HepG2 (cell line): Measurements from ENCODE around the gene CTSZ. TPM values are rescaled to one million over a fixed set of nuclear protein-coding genes. Genes with fewer than 3 reads are reported as not detected.

Experiments used
- BCLAF1 ChIP-seq: fragments of 450-650 bp; IDR thresholded peaks from 2 replicates; pipeline ENCODE4 v1.6.1; 2017; ENCODE audit warnings: mild to moderate bottlenecking
- CBX1 ChIP-seq: IDR thresholded peaks from one replicate; pipeline ENCODE4 v1.6.1; 2016; ENCODE audit warnings: antibody characterized with exemption, low read depth
- CC2D1A ChIP-seq: sonication (generic); formaldehyde crosslinking; IDR thresholded peaks from 2 replicates; pipeline ENCODE4 v1.8.1; 2023; ENCODE audit warnings: mild to moderate bottlenecking, missing genetic modification reagents
- CSRNP2 ChIP-seq: sonication (generic); formaldehyde crosslinking; conservative IDR thresholded peaks from 2 replicates; pipeline ENCODE4 v1.8.0; 2022; ENCODE audit warnings: low read depth, missing genetic modification reagents
- DPF2 ChIP-seq: sonication (generic); formaldehyde crosslinking; IDR thresholded peaks from 2 replicates; pipeline ENCODE4 v1.4.0; 2020; ENCODE audit warnings: mild to moderate bottlenecking, low read depth, missing genetic modification reagents, borderline replicate concordance
- DR1 ChIP-seq: sonication (generic); formaldehyde crosslinking; IDR thresholded peaks from 2 replicates; pipeline ENCODE4 v1.8.0; 2021; ENCODE audit warnings: mild to moderate bottlenecking, missing genetic modification reagents, inconsistent platforms
- KDM5A ChIP-seq: fragments of 200-600 bp; sonication (generic); IDR thresholded peaks from 2 replicates; pipeline ENCODE4 v1.7.0; 2018; ENCODE audit warnings: antibody characterized with exemption, mild to moderate bottlenecking, low read length, borderline replicate concordance
- PHF20 ChIP-seq: sonication (generic); formaldehyde crosslinking; IDR thresholded peaks from 2 replicates; pipeline ENCODE4 v1.5.0; 2020; ENCODE audit warnings: mild to moderate bottlenecking, missing genetic modification reagents
- POGK ChIP-seq: sonication (generic); formaldehyde crosslinking; conservative IDR thresholded peaks from 2 replicates; pipeline ENCODE4 v1.8.0; 2022; ENCODE audit warnings: mild to moderate bottlenecking, moderate library complexity, missing genetic modification reagents
- POGZ ChIP-seq: sonication (generic); formaldehyde crosslinking; IDR thresholded peaks from 2 replicates; pipeline ENCODE4 v1.4.0; 2020; ENCODE audit warnings: mild to moderate bottlenecking, missing genetic modification reagents
- POLR2A ChIP-seq, 2 experiments: IDR thresholded peaks; 2 replicates each; pipeline ENCODE4 v1.6.1; 2011; ENCODE audit warnings: low read depth in 2 of 2, low read length in 2 of 2, mild to moderate bottlenecking in 1 of 2, moderate library complexity in 1 of 2; ENCODE audit not compliant: insufficient read depth in 1 of 2
- UBTF ChIP-seq: sonication (generic); formaldehyde crosslinking; IDR thresholded peaks from 2 replicates; pipeline ENCODE4 v1.4.0; 2020; ENCODE audit warnings: mild to moderate bottlenecking, missing genetic modification reagents
- ZFY ChIP-seq: sonication (generic); formaldehyde crosslinking; IDR thresholded peaks from 2 replicates; pipeline ENCODE4 v1.4.0; 2020; ENCODE audit warnings: missing genetic modification reagents
- ZNF274 ChIP-seq: sonication (generic); formaldehyde crosslinking; IDR thresholded peaks from 2 replicates; pipeline ENCODE4 v1.5.1; 2020; ENCODE audit warnings: mild to moderate bottlenecking, missing genetic modification reagents
- ZNF33A ChIP-seq: sonication (generic); formaldehyde crosslinking; IDR thresholded peaks from 2 replicates; pipeline ENCODE4 v1.5.1; 2020; ENCODE audit warnings: missing genetic modification reagents, mild to moderate bottlenecking, moderate library complexity, borderline replicate concordance
- ZNF546 ChIP-seq: sonication (generic); formaldehyde crosslinking; conservative IDR thresholded peaks from 2 replicates; pipeline ENCODE4 v1.8.1; 2023; ENCODE audit warnings: mild to moderate bottlenecking, missing genetic modification reagents
- ZNF569 ChIP-seq: sonication (generic); formaldehyde crosslinking; IDR thresholded peaks from 2 replicates; pipeline ENCODE4 v1.5.0; 2020; ENCODE audit warnings: mild to moderate bottlenecking, missing genetic modification reagents, moderate library complexity, borderline replicate concordance
- ZNF605 ChIP-seq: sonication (generic); formaldehyde crosslinking; IDR thresholded peaks from 2 replicates; pipeline ENCODE4 v1.8.0; 2022; ENCODE audit warnings: mild to moderate bottlenecking, missing genetic modification reagents
- ZNF670 ChIP-seq: sonication (generic); formaldehyde crosslinking; IDR thresholded peaks from 2 replicates; pipeline ENCODE4 v1.8.0; 2022; ENCODE audit warnings: mild to moderate bottlenecking, missing genetic modification reagents, borderline replicate concordance
- ZNF713 ChIP-seq: sonication (generic); formaldehyde crosslinking; IDR thresholded peaks from 2 replicates; pipeline ENCODE4 v1.4.0; 2020; ENCODE audit warnings: mild to moderate bottlenecking, missing genetic modification reagents
- ZNF788 ChIP-seq: sonication (generic); formaldehyde crosslinking; IDR thresholded peaks from 2 replicates; pipeline ENCODE4 v1.5.0; 2020; ENCODE audit warnings: mild to moderate bottlenecking, missing genetic modification reagents, borderline replicate concordance
- polyA plus RNA-seq, 8 experiments: library from polyadenylated mRNA; depleted of rRNA in 3 of 8; stranded (reverse) in 7 of 8; unstranded in 1 of 8; fragments of >200 nt; fragmentation: Illumina TruSeq in 4 of 8; extraction: Trizol in 4 of 8; gene quantifications; 2 replicates each; pipeline versions ENCODE4 v1.2.1 to v1.2.3, GENCODE V29; 2011 to 2016; ENCODE audit warnings: low read depth in 4 of 8, missing spikeins in 1 of 8, mixed read lengths in 1 of 8; ENCODE audit not compliant: insufficient read depth in 1 of 8
- total RNA-seq, 5 experiments: library from RNA; depleted of rRNA; stranded (reverse); fragments of >200 nt; fragmentation: Illumina TruSeq; extraction: Trizol; gene quantifications; 2 replicates each; pipeline ENCODE4 v1.2.3, GENCODE V29; 2016; ENCODE audit warnings: low read depth in 1 of 5

CTSZ gene
- total and polyA plus RNA-seq, 2 of the 13 experiments (the other 11 are each of a cell fraction or from before 2014, with no cell fraction given), result 0.33 TPM; not detected in 1

- TF ChIP-seq PHF20 (0 out of 2 replicates have a peak, but pooled peaks have one; percentile 5), ZFY (peak; percentile 43), ZNF788 (peak; percentile 32; the same call in 1 of the 2 replicates), ZNF546 (peak; percentile 86), POGZ (CRISPR knock-in tag) (no peak), POLR2A (IDR thresholded peaks at IDR 0.05; ENCODE audit: insufficient read depth in 1 of 2, low read depth in 2 of 2, low read length in 2 of 2) (peak in 1 of 2 experiments; percentile 36; a peak in 2 of 4 replicates), ZNF670 (CRISPR knock-in tag) (no peak), BCLAF1 (no peak), DR1 (CRISPR knock-in tag) (no peak), DPF2 (0 out of 2 replicates have a peak, but pooled peaks have one; percentile 16), ZNF569 (CRISPR knock-in tag) (0 out of 2 replicates have a peak, but pooled peaks have one; percentile 27), CBX1 (no peak), CC2D1A (CRISPR knock-in tag) (0 out of 2 replicates have a peak, but pooled peaks have one; percentile 9), UBTF (CRISPR knock-in tag) (peak; percentile 17), POGK (0 out of 2 replicates have a peak, but pooled peaks have one; percentile 54), KDM5A (peak; percentile 47; the same call in 1 of the 2 replicates), CSRNP2 (CRISPR knock-in tag) (no peak), ZNF274 (peak; percentile 25; the same call in 1 of the 2 replicates), ZNF33A (CRISPR knock-in tag) (no peak), ZNF605 (peak; percentile 75; the same call in 1 of the 2 replicates), ZNF713 (no peak)
Measured at GRCh38 chr20:58981628-58982364, 25.3 kb downstream of the CTSZ start (continued).
